GM19023 (cell line): ENCODE results near the gene IL17RB.
A peak's percentile ranks its signal among the peaks of the same experiment; 100 is the strongest.

ENCODE experiments used
- ATAC-seq: cut with Tn5 transposase; IDR thresholded peaks from one replicate; pipeline ENCODE4 v1.9.1; 2021; ENCODE audit warnings: mild to moderate bottlenecking, moderate library complexity; ENCODE audit not compliant: unreplicated experiment

Gene IL17RB

DNA sequence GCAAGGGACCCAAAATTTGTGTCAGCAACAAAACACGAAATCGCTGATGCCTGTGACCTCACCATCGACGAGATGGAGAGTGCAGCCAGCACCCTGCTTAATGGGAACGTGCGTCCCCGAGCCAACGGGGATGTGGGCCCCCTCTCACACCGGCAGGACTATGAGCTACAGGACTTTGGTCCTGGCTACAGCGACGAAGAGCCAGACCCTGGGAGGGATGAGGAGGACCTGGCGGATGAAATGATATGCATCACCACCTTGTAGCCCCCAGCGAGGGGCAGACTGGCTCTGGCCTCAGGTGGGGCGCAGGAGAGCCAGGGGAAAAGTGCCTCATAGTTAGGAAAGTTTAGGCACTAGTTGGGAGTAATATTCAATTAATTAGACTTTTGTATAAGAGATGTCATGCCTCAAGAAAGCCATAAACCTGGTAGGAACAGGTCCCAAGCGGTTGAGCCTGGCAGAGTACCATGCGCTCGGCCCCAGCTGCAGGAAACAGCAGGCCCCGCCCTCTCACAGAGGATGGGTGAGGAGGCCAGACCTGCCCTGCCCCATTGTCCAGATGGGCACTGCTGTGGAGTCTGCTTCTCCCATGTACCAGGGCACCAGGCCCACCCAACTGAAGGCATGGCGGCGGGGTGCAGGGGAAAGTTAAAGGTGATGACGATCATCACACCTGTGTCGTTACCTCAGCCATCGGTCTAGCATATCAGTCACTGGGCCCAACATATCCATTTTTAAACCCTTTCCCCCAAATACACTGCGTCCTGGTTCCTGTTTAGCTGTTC lies 35.0 kb upstream of the IL17RB start:
- ATAC-seq = no peak

DNA sequence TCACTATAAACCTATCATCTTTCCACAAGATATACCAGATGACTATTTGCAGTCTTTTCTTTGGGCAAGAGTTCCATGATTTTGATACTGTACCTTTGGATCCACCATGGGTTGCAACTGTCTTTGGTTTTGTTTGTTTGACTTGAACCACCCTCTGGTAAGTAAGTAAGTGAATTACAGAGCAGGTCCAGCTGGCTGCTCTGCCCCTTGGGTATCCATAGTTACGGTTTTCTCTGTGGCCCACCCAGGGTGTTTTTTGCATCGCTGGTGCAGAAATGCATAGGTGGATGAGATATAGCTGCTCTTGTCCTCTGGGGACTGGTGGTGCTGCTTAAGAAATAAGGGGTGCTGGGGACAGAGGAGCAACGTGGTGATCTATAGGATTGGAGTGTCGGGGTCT lies 33.9 kb upstream of the IL17RB start:
- ATAC-seq = no peak

DNA sequence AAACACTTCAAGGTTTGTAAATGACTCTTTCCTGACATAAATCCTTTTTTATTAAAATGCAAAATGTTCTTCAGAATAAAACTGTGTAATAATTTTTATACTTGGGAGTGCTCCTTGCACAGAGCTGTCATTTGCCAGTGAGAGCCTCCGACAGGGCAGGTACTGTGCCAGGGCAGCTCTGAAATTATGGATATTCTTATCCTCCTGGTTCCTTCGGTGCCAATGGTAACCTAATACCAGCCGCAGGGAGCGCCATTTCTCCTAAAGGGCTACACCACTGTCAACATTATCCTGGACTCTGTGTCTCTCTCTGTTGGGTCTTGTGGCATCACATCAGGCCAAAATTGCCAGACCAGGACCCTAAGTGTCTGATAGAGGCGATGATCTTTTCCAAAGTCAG lies 33.1 kb upstream of the IL17RB start:
- ATAC-seq = no peak

DNA sequence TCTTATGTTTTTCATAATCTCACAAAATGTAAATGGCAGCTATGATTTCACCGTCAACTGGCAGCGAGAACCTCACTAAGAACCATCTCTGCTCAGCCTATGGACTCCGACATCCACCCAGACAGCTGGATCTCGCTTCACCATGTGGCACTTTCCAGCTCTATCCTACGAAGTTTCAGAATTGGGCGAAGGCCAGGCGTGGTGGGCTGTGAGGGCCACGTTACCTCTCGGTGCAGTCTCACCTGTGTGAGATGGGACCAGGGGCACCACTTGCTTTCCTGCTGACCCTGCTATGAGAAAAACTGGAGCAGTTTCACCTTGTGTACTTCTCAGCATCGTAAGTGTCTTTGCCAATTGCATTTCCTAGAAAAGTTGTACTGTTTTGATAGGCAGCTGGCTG lies 32.5 kb upstream of the IL17RB start:
- no peak for ATAC-seq

DNA sequence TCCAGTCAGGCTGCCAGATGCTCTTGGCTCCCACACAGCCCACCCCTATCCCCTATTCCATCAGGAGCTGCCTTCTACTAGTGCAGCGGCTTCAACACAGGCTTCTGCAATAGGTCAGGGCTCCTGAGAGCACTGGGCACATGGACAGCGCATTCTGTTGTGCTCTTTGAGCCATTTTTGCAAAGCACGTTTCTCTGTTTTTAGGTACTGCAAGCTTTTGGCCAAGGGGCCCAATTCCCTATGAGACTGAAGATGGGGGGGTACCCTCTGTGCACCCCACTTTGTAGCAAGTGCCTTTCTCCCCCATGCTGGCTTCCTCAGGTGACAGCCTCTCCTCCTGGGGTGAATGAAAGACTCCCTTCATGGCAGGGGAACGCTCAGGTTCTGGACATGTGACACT lies 31.3 kb upstream of the IL17RB start:
- ATAC-seq = no peak

DNA sequence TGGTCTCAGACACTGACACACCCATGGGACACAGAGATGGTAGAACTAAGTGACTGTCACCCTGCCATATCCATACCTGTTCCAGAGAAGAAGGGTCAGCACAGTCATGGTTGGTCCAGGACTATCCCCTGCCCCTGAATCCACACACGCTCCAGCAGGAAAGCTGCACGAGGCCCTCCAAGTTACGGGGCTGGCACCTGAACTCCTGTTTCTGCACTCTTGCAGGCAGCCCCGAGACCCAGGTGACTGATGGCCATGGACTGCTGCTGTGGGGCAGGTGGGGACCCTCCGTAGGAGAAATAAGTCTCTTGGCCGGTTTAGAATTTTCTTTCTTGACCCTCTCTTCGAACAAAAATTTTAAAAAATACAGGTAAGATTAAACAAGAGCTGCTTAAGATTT lies 30.7 kb upstream of the IL17RB start:
- no peak for ATAC-seq

DNA sequence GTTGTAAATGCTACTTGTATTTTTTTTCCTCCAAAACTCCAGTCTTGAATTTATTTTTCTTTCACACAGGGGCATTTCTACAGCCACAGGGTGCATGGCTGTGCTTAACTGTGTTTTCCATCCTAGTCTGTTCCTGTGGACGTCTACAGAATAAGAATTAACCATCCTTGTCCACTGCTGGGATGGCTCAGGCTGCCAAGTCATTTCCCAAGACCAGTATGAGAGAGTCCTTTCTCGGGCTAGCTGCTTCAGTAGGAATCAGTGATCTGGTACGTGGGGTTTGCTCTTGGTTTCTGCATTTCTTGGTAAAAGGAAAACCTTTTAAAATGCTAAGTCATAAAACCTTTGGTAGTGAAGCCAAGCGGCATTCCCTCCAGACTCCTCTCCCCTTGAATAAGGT lies 29.9 kb upstream of the IL17RB start:
- no peak for ATAC-seq

DNA sequence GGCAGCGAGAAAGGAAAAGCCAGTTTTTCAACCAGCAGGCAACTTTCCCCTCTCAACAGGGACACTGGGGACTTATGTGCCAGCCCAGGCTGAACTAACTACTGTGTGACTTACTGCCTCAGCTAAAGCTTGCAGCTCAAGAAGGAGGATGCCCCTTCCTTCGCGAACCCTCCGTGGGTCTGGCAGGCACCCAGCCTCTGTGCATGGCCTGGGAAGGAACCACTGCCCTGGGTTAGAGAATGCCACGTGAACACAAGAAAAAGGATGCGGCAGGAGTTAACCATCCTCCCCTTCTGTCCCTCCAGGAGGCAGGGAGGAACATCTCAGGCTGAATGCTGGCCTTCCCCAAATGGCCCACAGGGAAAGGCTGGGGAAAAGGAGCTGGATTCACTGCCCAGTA lies 29.2 kb upstream of the IL17RB start:
- ATAC-seq = no peak

DNA sequence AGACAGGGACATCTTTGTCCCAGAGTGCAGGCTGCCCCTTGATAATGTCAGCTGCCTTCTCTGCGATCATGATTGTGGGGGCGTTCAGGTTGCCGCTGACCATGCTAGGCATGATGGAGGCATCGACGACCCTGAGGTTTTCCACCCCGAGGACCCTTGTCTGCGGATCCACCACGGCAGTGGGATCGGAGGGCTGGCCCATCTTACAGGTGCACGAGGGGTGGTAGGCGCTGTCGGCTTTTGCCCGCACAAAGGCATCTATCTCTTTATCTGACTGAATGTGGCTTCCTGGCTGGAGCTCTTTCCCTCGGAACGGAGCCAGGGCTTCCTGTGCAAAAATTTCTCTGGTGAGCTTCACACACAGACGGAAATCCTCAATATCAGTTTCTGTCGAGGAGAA lies 28.6 kb upstream of the IL17RB start:
- ATAC-seq = no peak

DNA sequence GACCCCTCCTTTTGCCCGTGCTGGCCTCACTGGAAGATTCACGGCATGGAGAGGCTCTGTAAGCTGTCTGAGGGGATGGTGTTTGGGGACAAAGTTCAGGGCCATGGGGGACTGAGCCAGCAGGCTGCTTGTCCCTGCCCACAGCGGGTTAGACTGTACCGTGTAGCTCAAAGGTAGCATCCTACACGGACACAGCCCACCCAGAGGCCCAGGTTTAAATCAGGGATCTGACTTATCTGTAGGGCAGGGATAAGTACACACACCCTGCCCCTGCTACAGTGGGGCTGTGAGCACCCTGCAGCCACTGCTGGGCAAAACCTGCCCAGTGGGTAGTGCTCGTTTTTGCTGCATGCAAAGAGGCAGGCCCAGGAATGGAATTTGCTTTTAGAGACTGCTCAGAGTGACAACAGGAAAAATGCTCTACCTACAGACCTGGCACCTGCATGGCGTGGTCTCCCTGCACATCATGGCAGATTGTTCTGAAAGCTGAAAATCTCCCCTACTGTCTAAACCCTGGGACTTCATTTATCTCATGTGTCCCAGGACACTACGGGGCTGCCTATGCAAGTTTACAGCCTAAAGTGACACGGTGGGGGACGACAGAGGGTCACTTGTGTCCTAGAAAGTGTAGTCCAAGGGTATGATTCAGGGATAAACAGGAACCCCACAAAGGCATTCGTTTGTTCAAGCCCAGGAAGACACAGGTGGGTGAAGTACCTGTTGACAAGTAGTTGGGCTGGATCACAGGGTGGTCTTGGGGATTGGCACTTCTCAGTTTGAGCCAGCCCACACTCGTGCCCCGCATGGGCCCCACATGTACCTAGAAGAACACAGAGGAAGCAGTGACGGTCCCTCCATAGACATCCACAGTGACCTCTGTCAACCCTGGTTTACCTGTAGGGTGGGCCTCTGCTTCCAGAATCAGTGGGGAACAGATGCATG lies 27.9 kb upstream of the IL17RB start:
- ATAC-seq = no peak

DNA sequence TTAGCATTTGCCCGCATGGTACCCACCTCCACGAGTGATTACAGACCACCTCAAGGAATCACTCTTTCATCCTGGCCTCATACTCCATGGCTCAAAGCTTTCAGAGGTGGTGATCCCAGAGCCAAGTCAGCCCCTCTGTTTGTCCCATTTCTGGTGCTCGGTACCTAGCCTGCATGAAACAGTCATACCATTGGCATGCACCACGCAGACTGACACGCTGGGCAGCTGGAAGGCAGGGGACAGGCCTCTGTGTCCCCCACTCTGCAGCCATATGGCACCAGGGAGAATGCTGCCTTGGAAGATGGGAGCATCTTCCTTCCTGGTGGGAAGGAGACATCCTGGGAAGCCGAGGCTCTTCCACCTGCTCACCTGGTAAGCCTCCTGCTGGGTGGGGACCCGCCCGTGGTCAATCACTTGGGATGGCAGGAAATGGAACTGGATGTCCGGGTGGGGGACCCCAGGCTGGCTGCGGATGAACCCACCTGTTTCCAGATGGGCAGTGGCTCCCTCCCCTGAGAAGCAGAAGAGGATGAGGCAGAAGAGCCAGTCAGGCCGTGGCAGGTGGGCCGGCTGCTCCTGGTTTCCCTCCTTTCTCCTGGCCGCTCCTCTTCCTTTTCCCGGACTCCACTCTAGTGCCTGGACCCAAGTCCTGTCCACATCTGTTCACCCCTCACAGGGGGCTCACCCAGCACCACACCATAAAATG lies 27.1 kb upstream of the IL17RB start:
- no peak for ATAC-seq

DNA sequence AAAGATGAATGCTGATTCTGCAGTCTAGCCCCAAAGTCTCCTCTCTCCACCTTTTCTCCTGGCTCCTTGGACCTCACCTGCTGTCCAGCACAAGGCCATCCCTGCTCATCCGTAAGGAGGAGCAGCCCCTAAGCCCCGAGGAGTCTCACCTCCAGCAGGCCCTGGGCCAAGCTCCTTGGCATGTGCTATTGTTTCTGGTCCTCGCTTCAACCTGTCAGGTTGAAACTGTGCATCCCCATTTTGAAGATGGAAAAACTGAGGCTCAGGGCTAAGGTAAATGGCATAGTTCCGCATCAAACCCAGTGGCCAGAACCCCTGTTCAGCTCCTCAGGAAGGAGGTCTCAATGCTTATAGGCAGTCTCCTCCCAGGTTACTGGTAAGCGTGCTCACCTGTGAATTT lies 26.3 kb upstream of the IL17RB start:
- ATAC-seq = no peak

DNA sequence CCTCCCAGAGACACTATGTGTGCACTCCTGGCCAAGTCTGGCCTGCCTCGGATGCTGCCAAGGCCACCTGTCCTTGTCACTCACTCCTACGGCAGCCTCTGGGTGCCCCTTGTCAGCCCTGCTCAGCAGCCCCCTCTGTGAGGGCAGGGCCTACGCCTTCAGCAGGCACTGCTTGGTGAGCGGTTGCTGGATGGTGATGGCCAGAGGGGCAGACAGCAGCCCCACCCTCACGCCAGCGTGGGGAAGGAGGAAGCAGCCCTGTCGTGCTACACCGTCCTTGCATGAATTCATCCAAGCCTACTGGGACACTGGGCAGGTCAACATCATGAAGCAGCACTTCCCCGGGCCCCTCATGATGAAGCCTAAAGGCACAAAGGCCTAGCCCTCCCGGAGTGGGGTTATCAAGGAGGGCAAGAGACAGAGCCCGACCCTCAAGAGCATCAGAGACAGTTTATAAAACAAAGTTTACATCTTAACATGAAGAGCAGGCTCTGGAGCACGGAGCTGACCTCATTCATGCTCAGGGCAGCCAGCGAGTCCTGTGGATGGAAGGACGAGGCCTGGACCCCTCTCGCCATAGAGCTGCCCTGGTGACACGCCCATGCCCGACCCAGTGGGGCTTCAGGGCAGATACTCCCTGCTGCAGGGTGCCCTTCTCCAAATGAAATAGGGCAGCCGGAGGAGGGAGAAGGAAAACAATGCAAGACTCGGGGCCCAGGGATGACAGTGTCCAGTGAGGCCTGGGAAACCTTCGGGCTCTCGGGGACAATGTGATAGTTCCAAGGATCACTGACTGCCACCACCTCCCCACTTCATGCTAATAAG lies 25.4 kb upstream of the IL17RB start:
- no peak for ATAC-seq

DNA sequence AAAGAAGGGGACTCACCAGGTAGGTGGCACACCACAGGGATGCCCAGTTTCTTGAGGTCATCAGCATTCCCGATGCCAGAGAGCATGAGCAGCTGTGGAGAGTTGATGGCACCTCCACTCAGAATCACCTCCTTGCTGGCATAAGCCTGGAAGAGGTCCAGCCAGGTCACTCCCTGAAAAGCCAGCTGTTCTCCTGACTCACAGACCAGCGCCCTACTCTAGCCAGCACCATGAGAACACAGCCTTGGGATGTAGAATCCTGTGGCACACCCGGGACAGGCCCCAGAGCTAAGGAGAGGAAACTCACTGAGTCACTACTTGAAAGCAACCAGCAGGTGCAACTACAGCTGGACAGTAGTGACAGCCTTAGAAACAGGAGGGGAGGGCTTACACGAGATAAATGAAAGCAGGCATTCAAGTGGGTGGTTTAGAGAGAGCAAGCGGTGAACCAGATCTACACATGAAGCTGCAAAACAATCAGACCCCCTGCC lies 24.7 kb upstream of the IL17RB start:
- ATAC-seq = peak; percentile 75

DNA sequence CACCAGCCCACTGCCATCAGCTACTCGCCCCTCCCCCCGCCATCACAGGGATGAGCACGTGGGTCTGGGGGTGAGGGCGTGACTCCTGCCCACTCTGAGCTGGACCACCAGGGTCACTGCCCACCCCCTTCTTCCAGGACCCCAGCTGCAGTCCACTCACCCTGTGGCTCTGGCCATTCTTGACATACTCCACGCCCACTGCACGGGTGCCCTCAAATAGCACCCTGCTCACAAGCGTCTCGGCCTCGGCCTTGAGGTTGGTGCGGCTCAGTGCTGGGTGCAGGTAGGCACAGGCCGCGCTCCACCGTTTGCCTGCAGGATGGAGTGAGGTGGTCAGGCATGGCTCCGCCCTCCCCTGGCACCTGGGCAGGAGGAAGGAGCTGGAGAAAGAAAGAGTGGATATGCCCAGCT lies 24.0 kb upstream of the IL17RB start:
- ATAC-seq = no peak

DNA sequence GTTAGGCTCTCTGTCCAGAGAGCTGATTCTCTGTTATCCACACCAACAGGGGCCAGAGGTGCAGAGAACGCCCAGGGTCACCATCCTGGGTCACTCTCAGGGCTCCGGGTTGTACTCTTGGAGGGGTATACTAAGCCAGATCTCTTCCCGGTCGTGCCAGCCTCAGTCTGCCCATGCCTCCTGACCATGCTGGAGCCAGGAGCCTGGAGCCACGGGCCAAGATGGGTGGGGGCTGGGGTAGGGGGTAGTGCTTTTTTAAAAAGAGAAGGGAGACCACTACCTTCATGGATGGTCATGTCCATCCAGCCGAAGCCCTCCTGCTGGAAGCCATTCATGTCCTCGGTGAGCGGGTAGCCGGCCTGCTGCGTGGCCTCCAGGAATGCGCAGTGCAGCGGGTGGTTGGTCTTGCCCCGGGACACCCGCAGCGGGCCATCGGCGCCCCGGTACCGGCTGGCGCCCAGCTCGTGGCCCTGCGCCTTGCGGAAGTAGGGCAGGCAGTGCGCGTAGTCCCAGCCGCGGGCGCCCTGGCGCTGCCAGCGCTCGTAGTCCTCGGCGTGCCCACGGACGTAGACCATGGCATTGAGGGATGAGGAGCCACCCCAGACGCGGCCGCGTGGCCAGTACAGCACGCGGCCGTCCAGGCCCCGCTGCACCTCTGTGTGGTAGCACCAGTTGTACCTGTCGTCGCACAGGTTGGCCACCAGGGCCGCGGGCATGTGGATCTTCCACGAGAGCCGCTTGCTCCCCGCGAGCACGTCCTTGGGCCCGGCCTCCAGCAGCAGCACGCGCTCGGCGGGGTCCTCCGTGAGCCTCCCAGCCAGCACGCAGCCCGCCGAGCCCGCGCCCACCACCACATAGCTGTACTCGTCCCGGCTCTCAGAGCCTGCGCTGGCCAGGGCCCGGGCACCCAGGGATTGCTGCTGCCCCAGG lies 23.1 kb upstream of the IL17RB start:
- no peak for ATAC-seq

DNA sequence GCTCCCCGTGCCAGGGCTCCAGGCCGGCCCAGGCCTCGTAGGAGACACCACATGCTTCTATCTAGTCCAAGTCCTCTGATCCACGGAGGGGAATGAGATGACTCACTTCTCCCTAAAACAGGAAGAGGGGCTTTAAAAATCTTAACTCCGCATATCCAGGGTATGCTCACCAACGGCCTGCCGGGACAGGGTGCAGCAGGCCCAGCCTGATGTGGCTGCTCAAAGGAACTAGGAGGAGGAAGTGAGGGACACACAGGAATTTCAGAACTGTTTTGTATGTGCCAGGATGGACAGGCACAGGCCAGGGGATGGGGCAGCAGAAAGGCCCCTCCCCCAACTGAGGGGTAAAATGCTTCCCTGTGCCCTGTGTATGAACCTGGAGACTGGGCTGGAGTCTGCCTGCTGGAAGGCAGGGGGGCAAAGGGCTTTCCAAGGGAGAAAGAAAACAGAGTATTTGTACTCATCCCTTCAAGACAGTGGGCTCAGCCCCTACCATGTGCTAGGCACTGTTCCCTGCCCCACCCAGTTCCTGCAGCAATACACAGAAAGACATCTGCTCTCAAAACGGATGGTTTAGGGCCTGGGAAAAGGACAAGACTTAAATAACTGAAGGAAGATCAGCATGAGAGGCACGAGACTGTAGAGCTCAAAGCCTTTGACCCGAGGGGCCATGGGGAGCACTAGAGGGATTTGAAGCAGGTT lies 22.3 kb upstream of the IL17RB start:
- no peak for ATAC-seq

DNA sequence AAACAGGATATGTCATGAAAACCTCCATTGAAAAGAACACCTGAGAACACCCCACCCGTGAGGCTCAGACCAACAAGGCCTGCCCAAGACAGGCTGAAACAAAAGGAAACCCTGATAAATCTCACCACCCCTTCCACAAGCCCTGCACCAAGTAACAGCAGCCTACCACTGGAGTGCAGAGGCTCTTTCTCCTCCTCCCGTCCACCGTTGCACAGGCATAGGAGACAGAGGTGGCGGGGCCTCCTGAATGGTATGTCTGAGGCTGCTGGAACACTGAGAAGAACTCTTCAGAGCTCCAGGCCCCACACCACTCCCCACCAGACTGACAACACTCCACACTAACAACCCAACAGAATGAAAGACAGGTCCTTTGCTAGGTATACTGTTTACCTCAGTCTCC lies 21.6 kb upstream of the IL17RB start:
- ATAC-seq = no peak

DNA sequence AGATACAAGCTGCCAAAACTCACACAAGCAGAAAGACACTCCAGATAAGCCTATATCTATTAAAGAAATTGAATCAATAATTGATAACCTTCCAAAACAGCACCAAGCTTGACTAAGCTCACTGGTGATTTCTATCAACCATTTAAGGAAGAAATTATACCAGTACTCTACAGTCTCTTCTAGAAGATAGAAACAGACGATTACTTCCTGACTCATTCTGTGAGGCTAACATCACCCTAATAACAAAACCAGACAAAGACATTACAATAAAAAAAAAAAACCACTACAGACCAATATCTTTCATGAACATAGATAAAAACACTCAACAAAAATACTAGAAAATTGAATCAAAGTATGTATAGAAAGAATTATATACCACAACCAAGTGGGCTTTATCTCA lies 20.3 kb upstream of the IL17RB start:
- no peak for ATAC-seq
